Mucosa of descending colon (tissue), 3 donors: ENCODE data around the gene CCDC183. TPM values are rescaled to one million over a fixed set of nuclear protein-coding genes. Genes with fewer than 3 reads are reported as not detected.

ENCODE experiments used
- ATAC-seq: fragments of 200-7000 bp; cut with Tn5 transposase; one replicate; pipeline ENCODE4 v1.9.1; 2020; ENCODE audit warnings: mild to moderate bottlenecking, moderate library complexity
- DNase-seq, 3 donors: peaks; one replicate each; pipeline ENCODE4 v3.0.0-alpha.2; 2020
- H3K36me3 ChIP-seq: fragments of 200-600 bp; one replicate; pipeline ENCODE4 v1.8.0; 2021; ENCODE audit warnings: low read depth, mild to moderate bottlenecking
- H3K4me1 ChIP-seq: fragments of 200-600 bp; one replicate; pipeline ENCODE4 v1.8.0; 2021; ENCODE audit warnings: low read depth, mild to moderate bottlenecking
- H3K4me3 ChIP-seq: fragments of 200-600 bp; one replicate; pipeline ENCODE4 v1.8.0; 2021; ENCODE audit warnings: mild to moderate bottlenecking
- H3K9me3 ChIP-seq: fragments of 200-600 bp; one replicate; pipeline ENCODE4 v1.8.0; 2021; ENCODE audit warnings: mild to moderate bottlenecking
- intact Hi-C, 2 donors: fragments of 100-400 bp; cut with DNase I in 1 of 2; cut with micrococcal nuclease in 1 of 2; formaldehyde crosslinking; loops; one replicate each; pipeline versions ENCODE4 v1.11.0 to v1.11.1; 2022; cut with DNase I, micrococcal nuclease
- total RNA-seq, 3 donors: library from RNA; stranded (reverse); fragmentation: NEBNext Ultra II Directional in 2 of 3; extraction: Animal tissue kit (Norgen Biotek cat#: 25700) in 2 of 3; gene quantifications; one replicate each; pipeline versions ENCODE4 v1.2.1 to v1.2.4, GENCODE V29; 2021 to 2023
- TF ChIP-seq, protein P1 (sequence below): fragments of 200-600 bp; IDR thresholded peaks from one replicate; pipeline ENCODE4 v1.8.0; 2022; ENCODE audit warnings: antibody characterized with exemption, mild to moderate bottlenecking
- donor health status: DM: no; HTN: no; CAD: no; lungs with moderate emphysema.
- donor health status: DM: no; HTN: no; CAD: no.
- donor health status: DM: no; HTN: yes; CAD: no.

The CCDC183 gene
- total RNA-seq, 3 donors from 2014 or later = 4.0 to 38.0 (median 7.0) TPM

GRCh38 chr9:136849960-136850865 lies 54.1 kb downstream of the CCDC183 start:
- peaks cover 11% of the 10 kb centered on the region for H3K4me1 ChIP-seq
- TF ChIP-seq, protein P1, sequence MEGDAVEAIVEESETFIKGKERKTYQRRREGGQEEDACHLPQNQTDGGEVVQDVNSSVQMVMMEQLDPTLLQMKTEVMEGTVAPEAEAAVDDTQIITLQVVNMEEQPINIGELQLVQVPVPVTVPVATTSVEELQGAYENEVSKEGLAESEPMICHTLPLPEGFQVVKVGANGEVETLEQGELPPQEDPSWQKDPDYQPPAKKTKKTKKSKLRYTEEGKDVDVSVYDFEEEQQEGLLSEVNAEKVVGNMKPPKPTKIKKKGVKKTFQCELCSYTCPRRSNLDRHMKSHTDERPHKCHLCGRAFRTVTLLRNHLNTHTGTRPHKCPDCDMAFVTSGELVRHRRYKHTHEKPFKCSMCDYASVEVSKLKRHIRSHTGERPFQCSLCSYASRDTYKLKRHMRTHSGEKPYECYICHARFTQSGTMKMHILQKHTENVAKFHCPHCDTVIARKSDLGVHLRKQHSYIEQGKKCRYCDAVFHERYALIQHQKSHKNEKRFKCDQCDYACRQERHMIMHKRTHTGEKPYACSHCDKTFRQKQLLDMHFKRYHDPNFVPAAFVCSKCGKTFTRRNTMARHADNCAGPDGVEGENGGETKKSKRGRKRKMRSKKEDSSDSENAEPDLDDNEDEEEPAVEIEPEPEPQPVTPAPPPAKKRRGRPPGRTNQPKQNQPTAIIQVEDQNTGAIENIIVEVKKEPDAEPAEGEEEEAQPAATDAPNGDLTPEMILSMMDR = no peak
- no peaks in the 10 kb centered on the region for H3K9me3 ChIP-seq
- ATAC-seq (no peak), DNase-seq (peak; percentile 33 to 75 (median 63))
- no peaks in the 10 kb centered on the region for H3K36me3 ChIP-seq
- no peak overlapping the region for H3K4me3 ChIP-seq
- intact Hi-C loops = no loop called here

DNA sequence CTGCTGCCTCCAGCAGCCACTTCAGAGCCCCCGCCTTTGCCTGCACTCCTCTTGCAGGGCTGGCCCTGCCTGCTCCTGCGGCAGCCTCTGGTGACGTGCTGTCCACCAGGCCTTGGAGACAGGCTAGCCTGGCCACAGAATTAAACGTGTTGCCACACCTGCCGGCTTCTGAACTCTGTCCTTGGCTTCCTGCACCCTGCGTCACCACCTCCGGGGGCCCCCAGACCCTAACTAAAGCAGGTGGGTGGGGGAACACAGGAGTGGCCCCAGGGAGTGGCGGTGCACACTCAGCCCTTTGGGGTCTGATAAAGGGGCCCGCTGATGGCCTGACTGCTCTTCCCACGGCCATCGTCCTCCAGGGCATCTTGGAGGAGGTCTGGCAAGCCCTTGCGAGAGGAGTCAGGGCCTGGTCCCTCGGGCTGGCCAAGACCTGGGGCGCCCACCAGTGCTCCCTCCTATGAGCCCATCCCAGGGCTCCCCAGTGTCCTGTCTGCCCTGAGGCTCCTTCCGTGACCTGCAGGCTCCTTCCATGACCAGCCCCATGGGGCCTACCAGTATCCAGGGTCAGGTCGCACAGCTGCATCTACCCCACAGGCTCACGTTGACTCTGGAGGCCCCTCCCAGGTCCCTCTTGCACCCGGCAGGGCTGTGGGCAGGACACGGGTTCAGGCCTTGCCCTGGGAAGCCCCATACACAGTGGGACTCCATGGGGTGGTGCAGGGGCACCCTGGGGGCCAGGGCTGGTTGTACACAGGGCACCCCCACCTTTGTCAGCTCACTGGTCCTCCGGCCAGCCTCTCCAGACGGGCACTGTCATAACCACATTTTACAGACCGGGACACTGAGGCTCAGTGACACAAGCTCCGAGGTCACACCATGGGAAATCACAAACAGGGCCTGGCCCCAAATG lies 55.0 kb downstream of the CCDC183 start:
- intact Hi-C loops = no loop called here
- no peak for ATAC-seq
- Histone ChIP-seq H3K4me1 (peaks cover 11% of the 10 kb centered on the region), H3K36me3 (no peaks in the 10 kb centered on the region), H3K4me3 (no peak overlapping the region), H3K9me3 (no peaks in the 10 kb centered on the region)
- DNase-seq = peak; percentile 10 to 54 (median 42)
- TF ChIP-seq, protein P1 = no peak

DNA sequence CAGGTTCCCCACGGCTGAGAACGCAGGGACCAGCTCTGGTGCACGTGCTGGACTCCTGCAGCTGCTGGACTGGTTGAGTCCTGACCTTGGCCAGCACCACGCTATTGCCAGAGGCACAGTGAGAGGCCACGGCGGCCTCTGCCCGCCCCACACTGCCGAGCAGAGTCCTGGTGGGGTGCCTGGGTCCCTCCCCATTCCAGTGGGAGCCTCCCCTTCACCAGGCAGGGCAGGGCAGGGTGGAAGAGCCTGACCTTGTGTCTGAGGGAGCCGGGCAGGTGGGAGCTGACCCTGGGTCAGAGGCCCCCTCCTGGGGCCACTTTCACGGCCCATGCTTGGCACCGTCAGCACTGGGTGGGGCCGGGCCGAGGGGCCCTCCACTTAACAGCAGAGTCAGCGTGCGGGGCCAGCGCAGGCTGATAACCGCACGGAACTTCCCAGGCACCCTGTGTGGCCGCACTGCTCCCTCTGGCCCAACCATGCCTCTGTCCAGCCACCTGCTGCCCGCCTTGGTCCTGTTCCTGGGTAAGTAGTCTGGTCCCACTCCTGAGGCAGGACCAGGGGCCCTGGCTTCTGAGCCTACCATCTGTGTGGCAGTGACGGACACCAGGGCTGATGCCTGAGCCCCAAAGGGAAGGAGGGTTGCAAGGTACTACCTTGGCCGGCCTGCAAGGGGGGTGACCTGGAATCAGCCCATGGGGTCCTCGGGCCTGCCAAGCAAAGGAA lies 56.0 kb downstream of the CCDC183 start, which contains the start of gene MAMDC4:
TSS of gene MAMDC4 (plus strand) at position 406 of the 723 bp plus-strand sequence. CDS start at position 477, 71 bp downstream.
- H3K36me3 ChIP-seq = no peaks in the 10 kb centered on the region

GRCh38 chr9:136852664-136853595 lies 56.8 kb downstream of the CCDC183 start:
- peak in 2 of 3 donors; percentile 28 to 52 for DNase-seq
- Histone ChIP-seq H3K4me3 (no peak overlapping the region), H3K9me3 (no peaks in the 10 kb centered on the region), H3K4me1 (peaks cover 16% of the 10 kb centered on the region), H3K36me3 (no peaks in the 10 kb centered on the region)
- intact Hi-C loops = no loop called here
- TF ChIP-seq, protein P1 = no peak
- ATAC-seq = no peak

More for the DNA sequence above, 56.0 kb downstream of the CCDC183 start, which contains the start of gene MAMDC4:
- DNase-seq = peak in 2 of 3 donors; percentile 27 to 44
- TF ChIP-seq, protein P1 = no peak
- Histone ChIP-seq H3K4me3 (no peak within 1 kb of the TSS), H3K9me3 (no peaks in the 10 kb centered on the region), H3K4me1 (peaks cover 9% of the 10 kb centered on the region)
- no peak for ATAC-seq
- intact Hi-C loops = no loop called here
